ENCODE data around the gene TFPI. TPM values are rescaled to one million over a fixed set of nuclear protein-coding genes. Genes with fewer than 3 reads are reported as not detected.

Gene TFPI
- total RNA-seq, 1 experiment from 2014 or later, result 129 TPM

- H3K27me3 ChIP-seq (ENCODE audit: control insufficient read depth, insufficient read depth, low read length), result no peaks in the 10 kb centered on the region
- TF ChIP-seq, protein P1, sequence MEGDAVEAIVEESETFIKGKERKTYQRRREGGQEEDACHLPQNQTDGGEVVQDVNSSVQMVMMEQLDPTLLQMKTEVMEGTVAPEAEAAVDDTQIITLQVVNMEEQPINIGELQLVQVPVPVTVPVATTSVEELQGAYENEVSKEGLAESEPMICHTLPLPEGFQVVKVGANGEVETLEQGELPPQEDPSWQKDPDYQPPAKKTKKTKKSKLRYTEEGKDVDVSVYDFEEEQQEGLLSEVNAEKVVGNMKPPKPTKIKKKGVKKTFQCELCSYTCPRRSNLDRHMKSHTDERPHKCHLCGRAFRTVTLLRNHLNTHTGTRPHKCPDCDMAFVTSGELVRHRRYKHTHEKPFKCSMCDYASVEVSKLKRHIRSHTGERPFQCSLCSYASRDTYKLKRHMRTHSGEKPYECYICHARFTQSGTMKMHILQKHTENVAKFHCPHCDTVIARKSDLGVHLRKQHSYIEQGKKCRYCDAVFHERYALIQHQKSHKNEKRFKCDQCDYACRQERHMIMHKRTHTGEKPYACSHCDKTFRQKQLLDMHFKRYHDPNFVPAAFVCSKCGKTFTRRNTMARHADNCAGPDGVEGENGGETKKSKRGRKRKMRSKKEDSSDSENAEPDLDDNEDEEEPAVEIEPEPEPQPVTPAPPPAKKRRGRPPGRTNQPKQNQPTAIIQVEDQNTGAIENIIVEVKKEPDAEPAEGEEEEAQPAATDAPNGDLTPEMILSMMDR (IDR thresholded peaks at IDR 0.05), result no peak
- TF ChIP-seq POLR2AphosphoS5 (IDR thresholded peaks at IDR 0.05; ENCODE audit: low read depth, low read length) (peak; percentile 45; the same call in 1 of the 2 replicates), TCF7L2 (IDR thresholded peaks at IDR 0.05; ENCODE audit: low read depth, low read length) (no peak)
- in situ Hi-C loops (cut with HindIII; ENCODE audit: low pct_unique_long_range_greater_than_20kb, low sequenced_read_pairs), result no loop called here
- CTCF ChIA-PET, result interaction anchor here (1.1 kb wide), 1 partner anchor 30 kb away, joined by 3 read pairs; no protein-coding TSS in a partner anchor
- H3K36me3 ChIP-seq (ENCODE audit: control insufficient read depth, insufficient read depth, low read length), result peaks cover 8% of the 10 kb centered on the region; the same call in 1 of the 2 replicates
- POLR2A ChIA-PET, result interaction anchor here (0.6 kb wide), 1 partner anchor 15 kb away, joined by 3 read pairs; no protein-coding TSS in a partner anchor
- H3K4me1 ChIP-seq (ENCODE audit: control insufficient read depth, insufficient read depth, low read length), result peaks cover 30% of the 10 kb centered on the region
- DNase-seq (ENCODE audit: low read depth, low spot score) (no peak), ATAC-seq (peak; percentile 90)
- no TSS peak for BruUV-seq (replicated peaks)
- intact Hi-C loops (cut with micrococcal nuclease; ENCODE audit: unreplicated experiment), result no loop called here
- peaks cover 7% of the 10 kb centered on the region; the same call in 1 of the 2 replicates for H3K9me3 ChIP-seq (ENCODE audit: control insufficient read depth, insufficient read depth, low read depth, low read length)
- H3K4me3 ChIP-seq (ENCODE audit: low read depth in 2 of 2, low read length in 2 of 2), result peak overlapping the region in 1 of 2 experiments; percentile 2; a peak in 1 of 4 replicates
- peak overlapping the region; percentile 91 for H3K27ac ChIP-seq (ENCODE audit: low read length)
These were observed 24.1 kb downstream of the TFPI start for GRCh38 chr2:187529977-187530721.

DNA sequence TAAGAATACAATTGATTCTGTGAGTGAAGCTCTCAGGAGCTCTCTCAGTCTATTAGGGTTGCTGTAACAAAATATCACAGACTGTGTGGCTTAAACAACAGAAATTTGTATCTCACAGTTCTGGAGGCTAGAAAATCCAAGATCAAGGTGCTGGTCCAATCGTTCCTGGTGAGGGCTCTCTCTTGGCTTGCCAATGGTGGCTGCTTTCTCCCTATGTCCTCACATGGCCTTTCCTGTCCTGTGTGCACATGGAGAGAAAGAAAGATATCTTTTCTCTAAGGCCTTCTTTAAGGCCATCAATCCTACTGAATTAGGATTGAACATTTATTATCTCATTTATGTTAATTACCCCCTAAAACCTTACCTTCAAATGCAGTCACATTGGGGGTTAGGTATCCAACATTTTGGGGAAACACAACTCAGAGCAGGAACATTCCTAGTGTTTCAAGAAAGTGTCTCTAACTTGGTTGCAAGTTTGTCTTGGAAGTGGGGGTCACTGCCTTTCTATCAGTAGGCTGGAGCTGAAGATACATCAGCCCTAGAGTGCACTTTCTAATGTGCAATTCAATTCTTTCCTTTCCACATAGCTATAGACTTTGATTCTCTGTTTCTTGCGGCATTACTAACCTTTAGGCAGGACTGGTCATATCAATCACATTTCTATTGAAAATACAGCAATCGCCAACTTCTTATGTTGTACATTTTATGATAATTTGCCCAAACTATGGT, 24.8 kb downstream of the TFPI start:
- Histone ChIP-seq H3K4me1 (ENCODE audit: control insufficient read depth, insufficient read depth, low read length) (peaks cover 30% of the 10 kb centered on the region), H3K27me3 (ENCODE audit: control insufficient read depth, insufficient read depth, low read length) (no peaks in the 10 kb centered on the region), H3K27ac (ENCODE audit: low read length) (peak overlapping the region; percentile 91), H3K4me3 (ENCODE audit: low read depth in 2 of 2, low read length in 2 of 2) (no peak overlapping the region), H3K9me3 (ENCODE audit: control insufficient read depth, insufficient read depth, low read depth, low read length) (peaks cover 7% of the 10 kb centered on the region; the same call in 1 of the 2 replicates), H3K36me3 (ENCODE audit: control insufficient read depth, insufficient read depth, low read length) (peaks cover 8% of the 10 kb centered on the region; the same call in 1 of the 2 replicates)
- POLR2A ChIA-PET, result no interaction called here
- TF ChIP-seq POLR2AphosphoS5 (IDR thresholded peaks at IDR 0.05; ENCODE audit: low read depth, low read length) (peak; percentile 8; the same call in 1 of the 2 replicates), SIN3A (IDR thresholded peaks at IDR 0.05; ENCODE audit: borderline replicate concordance, insufficient read depth, low read depth, low read length) (no peak), TCF7L2 (IDR thresholded peaks at IDR 0.05; ENCODE audit: low read depth, low read length) (no peak)
- TF ChIP-seq, protein P1 (IDR thresholded peaks at IDR 0.05), result no peak
- TF ChIP-seq, protein P2, sequence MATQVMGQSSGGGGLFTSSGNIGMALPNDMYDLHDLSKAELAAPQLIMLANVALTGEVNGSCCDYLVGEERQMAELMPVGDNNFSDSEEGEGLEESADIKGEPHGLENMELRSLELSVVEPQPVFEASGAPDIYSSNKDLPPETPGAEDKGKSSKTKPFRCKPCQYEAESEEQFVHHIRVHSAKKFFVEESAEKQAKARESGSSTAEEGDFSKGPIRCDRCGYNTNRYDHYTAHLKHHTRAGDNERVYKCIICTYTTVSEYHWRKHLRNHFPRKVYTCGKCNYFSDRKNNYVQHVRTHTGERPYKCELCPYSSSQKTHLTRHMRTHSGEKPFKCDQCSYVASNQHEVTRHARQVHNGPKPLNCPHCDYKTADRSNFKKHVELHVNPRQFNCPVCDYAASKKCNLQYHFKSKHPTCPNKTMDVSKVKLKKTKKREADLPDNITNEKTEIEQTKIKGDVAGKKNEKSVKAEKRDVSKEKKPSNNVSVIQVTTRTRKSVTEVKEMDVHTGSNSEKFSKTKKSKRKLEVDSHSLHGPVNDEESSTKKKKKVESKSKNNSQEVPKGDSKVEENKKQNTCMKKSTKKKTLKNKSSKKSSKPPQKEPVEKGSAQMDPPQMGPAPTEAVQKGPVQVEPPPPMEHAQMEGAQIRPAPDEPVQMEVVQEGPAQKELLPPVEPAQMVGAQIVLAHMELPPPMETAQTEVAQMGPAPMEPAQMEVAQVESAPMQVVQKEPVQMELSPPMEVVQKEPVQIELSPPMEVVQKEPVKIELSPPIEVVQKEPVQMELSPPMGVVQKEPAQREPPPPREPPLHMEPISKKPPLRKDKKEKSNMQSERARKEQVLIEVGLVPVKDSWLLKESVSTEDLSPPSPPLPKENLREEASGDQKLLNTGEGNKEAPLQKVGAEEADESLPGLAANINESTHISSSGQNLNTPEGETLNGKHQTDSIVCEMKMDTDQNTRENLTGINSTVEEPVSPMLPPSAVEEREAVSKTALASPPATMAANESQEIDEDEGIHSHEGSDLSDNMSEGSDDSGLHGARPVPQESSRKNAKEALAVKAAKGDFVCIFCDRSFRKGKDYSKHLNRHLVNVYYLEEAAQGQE (IDR thresholded peaks at IDR 0.05; ENCODE audit: insufficient read depth in 1 of 2, low read depth in 2 of 2, low read length in 1 of 2), result no peak
- DNase-seq (ENCODE audit: low read depth, low spot score), result no peak
- intact Hi-C loops (cut with micrococcal nuclease; ENCODE audit: unreplicated experiment) (no loop called here), in situ Hi-C loops (cut with HindIII; ENCODE audit: low pct_unique_long_range_greater_than_20kb, low sequenced_read_pairs) (no loop called here)
- no TSS peak for BruUV-seq (replicated peaks)
- peak; percentile 49 for ATAC-seq
- CTCF ChIA-PET, result interaction anchor here (1.1 kb wide), 1 partner anchor 29 kb away, joined by 3 read pairs; no protein-coding TSS in a partner anchor

Measured in Panc1 (cell line).